Measurements from ENCODE around the gene KIF2A. TPM values are rescaled to one million over a fixed set of nuclear protein-coding genes. Genes with fewer than 3 reads are reported as not detected.

The KIF2A gene
- total RNA-seq, 2 experiments from 2014 or later = 237 to 249 TPM

DNA sequence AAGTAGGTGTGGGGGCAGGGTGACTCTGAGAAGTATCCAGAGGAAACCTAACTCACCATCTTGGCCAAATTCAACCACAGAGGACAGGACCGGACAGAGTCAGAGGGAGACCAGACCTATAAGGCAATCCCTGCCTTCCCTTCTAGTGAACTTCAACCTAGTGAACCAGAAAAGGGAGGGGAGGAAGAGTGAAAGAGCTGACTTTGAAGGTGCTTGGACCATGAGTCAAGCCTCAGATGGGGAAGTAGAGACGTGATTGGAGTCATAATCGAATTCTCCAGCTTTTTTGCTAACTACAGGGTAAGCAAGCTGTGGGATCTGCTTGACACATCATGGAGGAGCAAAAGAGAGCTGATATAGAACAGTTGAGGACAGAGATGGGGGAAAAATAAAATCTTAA is 18.8 kb upstream of the KIF2A start:
- ChIA-PET CTCF (interaction anchor here (0.6 to 1.9 kb wide), 2 partner anchors 10 to 14 kb away, joined by 3 to 6 read pairs; no protein-coding TSS in a partner anchor), POLR2A (interaction anchor here (1.1 kb wide), 1 partner anchor 19 kb away, joined by 5 read pairs; the partner anchor contains the start of gene KIF2A)

DNA sequence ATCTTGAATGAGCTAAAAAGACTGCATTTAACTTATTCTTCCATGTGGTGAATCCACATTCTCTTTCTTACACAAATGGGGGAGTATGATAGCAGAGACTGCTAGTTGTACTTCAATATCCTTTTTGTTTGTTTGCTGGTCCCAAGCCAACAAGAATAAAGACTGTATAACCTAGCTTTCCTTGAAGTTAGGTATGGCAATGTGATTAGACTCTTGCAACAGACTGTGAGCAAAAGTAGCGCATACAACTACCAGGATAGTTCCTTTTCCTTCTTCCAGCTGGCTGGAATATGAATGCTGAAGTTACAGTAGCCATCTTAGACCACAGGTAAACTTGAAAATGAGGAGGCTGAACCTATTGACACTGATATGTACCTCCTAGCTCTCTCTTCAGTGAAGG is 17.9 kb upstream of the KIF2A start:
- ChIA-PET CTCF (interaction anchor here (0.6 to 1.9 kb wide), 4 partner anchors 9 to 63 kb away, joined by 3 to 6 read pairs (median 3); partner anchors contain the start of gene KIF2A), POLR2A (no interaction called here)

DNA sequence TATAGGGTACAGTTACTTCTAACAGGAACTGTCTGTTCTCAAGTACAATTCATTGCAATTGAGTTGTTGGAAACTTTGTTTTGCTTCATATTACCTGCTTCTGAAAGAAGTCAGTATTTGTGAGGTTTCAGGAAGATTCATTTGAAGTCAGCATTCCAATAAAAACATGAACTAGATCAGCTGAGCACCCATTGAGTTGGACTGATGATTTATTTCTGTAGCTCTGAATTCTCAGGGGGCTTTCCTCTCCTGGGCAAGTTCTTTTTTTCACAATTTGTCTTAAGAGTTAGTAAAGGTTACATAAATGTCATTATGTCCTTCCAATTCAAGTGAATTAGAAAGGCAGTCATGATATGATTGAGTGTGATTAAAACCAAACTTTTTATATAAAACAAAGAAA is 16.2 kb upstream of the KIF2A start:
- ChIA-PET POLR2A (interaction anchor here (1.5 kb wide), 1 partner anchor 16 kb away, joined by 9 read pairs; the partner anchor contains the start of gene KIF2A), CTCF (interaction anchor here (0.8 to 1.1 kb wide), 2 partner anchors 16 to 22 kb away, joined by 3 read pairs; partner anchors contain the start of gene KIF2A)

DNA sequence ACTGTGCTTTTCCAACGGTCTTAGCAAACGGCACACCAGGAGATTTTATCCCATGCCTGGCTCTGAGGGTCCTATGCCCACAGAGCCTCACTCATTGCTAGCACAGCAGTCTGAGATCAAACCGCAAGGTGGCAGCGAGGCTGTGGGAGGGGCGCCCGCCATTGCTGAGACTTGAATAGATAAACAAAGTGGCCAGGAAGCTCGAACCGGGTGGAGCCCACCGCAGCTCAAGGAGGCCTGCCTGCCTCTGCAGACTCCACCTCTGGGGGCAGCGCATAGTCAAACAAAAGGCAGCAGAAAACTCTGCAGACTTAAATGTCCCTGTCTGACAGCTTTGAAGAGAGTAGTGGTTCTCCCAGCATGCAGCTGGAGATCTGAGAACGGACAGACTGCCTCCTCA is 14.2 kb upstream of the KIF2A start:
- CTCF ChIA-PET = interaction anchor here (1.4 kb wide), 1 partner anchor 43 kb away, joined by 3 read pairs; no protein-coding TSS in a partner anchor
- POLR2A ChIA-PET = interaction anchor here (0.5 to 1.4 kb wide), 2 partner anchors 14 to 68 kb away, joined by 3 to 4 read pairs; partner anchors contain the start of gene KIF2A

DNA sequence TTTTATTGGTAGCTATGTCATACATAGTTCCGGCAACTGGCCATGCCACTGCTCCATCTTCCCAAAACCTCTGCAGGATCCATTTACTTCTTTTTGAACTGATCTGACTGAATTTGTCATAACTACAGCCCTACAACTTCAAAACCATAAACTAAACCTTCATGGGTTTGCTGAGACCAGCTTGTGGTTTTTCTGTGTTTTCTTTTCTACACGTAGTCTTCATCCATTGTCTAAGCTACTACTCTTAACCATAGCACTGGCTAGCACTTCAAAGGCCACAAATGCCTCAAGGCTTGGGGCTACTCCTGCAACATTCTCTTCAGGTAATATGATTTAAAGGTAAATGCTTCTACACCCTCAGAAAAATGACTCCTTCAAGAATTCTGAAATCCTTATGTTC is 9.0 kb upstream of the KIF2A start:
- CTCF ChIA-PET = interaction anchor here (1.3 to 1.9 kb wide), 3 partner anchors 9 to 12 kb away, joined by 3 to 6 read pairs (median 5); partner anchors contain the start of gene KIF2A
- POLR2A ChIA-PET = interaction anchor here (1.6 kb wide), 1 partner anchor 12 kb away, joined by 3 read pairs; no protein-coding TSS in a partner anchor

DNA sequence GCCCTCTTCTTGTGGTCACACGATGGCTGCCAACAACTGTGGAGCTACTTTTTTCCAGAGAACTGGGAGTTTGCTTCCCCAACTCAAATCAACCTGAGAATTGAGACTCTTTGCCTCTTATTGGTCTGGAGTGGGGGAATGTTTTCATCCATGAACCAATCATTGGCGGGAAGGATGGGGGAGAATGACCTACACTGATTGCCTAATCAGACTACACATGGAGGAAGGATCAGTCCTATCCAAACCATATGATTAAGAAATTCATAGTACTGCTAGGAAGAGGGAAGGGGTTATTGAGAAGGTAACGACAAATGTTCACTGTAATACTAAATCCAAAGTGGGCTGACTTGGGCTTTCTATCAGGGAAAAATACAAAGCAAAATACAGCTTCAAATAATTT is 7.9 kb upstream of the KIF2A start:
- CTCF ChIA-PET = interaction anchor here (1.9 kb wide), 1 partner anchor 8 kb away, joined by 5 read pairs; the partner anchor contains the start of gene KIF2A
- POLR2A ChIA-PET = interaction anchor here (1.6 kb wide), 1 partner anchor 11 kb away, joined by 3 read pairs; no protein-coding TSS in a partner anchor

DNA sequence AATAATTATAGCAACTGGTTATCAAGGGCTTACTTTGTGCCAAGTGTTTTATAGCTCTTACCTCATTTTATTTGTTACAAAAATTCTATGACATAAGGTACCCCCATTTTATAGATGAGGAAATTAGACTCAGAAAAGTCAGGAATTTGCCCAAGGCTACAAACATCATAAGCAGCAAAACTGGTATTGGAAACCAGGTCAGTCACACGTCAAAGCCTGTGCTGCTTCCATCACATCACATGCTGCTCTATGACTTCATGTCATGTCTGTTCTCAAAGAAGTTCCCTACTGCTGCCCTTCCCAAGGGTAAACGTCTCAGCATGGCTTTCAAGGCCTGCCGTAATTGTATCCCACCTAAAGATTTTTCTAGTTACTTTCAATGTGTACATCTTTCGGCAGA is 6.9 kb upstream of the KIF2A start:
- ChIA-PET CTCF (no interaction called here), POLR2A (interaction anchor here (1.4 kb wide), 1 partner anchor 13 kb away, joined by 4 read pairs; no protein-coding TSS in a partner anchor)

DNA sequence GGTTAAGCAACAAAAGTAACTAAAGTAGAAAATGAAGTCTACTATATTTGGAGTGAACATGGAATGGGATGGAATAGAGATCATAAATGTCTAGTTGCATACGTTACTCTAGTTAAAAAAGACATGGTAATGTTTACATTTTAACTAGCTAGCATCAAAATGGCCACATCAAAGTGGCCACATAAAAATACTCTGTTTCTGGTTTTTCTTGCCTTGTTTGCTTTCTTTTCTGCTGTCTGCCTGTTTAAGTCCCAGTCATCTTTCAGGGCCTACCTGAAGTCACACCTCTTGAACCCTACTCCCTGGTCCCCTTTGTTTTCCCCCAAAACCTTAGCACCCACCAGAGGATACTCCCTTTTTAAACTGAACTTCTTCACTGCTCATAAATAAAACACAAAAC is 6.4 kb upstream of the KIF2A start:
- ChIA-PET CTCF (no interaction called here), POLR2A (interaction anchor here (1.4 kb wide), 1 partner anchor 14 kb away, joined by 4 read pairs; no protein-coding TSS in a partner anchor)

DNA sequence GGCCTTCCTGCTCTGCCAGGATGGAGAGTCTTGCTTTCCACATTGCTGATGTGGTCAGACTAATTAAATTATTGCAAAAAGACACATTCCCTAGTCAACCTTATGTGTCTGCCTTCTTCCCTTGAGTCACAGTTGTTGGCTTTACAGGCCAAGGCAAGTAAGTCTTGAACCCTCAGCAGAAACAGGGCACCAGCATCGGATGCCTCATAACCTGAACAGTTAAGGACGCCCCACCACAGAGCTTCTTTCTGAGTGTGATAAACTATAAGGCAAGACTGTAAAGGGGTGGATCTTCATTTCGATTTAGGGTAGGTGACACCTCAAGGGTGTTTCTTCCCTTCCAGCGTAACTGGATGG is 670 bp upstream of the KIF2A start:
- CTCF ChIA-PET = interaction anchor here (0.9 to 1.6 kb wide), 7 partner anchors 8 to 45 kb away, joined by 3 to 12 read pairs (median 3); no protein-coding TSS in a partner anchor
- POLR2A ChIA-PET = interaction anchor here (0.6 to 2.6 kb wide), 10 partner anchors 9 to 271 kb away, joined by 3 to 21 read pairs (median 4); partner anchors contain the start of gene DIMT1

DNA sequence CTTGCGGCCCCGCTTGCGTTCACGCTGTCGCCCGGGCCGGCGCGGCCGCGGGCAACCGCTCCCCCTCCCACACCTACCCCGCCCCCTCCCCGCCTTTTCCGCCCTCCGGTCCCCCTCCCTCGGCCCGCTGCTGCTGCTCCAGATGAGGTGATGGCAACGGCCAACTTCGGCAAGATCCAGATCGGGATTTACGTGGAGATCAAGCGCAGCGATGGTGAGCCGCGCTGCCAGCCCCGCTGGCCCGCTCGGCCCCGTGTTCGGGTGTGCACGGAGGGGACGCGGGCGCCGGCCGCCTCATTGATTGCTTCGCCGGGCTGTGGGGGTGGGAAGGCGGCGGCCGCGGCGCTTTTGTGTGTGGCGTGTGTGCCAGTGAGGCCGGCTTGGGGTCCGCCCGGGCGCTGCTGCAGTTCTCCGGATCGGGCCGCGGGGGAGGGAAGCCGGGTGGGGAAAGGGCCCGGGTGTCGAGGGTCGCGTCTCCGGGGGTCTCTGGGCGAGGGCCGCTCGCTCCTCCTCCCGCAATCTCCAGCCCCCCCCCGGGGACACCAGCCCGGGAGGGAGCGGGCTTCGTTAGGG is 403 bp downstream of the KIF2A start:
- POLR2A ChIA-PET = interaction anchor here (0.8 to 2.6 kb wide), 9 partner anchors 8 to 270 kb away, joined by 3 to 21 read pairs (median 4); partner anchors contain the start of gene DIMT1
- CTCF ChIA-PET = interaction anchor here (0.6 to 1.6 kb wide), 9 partner anchors 9 to 70 kb away, joined by 3 to 12 read pairs (median 3); no protein-coding TSS in a partner anchor

DNA sequence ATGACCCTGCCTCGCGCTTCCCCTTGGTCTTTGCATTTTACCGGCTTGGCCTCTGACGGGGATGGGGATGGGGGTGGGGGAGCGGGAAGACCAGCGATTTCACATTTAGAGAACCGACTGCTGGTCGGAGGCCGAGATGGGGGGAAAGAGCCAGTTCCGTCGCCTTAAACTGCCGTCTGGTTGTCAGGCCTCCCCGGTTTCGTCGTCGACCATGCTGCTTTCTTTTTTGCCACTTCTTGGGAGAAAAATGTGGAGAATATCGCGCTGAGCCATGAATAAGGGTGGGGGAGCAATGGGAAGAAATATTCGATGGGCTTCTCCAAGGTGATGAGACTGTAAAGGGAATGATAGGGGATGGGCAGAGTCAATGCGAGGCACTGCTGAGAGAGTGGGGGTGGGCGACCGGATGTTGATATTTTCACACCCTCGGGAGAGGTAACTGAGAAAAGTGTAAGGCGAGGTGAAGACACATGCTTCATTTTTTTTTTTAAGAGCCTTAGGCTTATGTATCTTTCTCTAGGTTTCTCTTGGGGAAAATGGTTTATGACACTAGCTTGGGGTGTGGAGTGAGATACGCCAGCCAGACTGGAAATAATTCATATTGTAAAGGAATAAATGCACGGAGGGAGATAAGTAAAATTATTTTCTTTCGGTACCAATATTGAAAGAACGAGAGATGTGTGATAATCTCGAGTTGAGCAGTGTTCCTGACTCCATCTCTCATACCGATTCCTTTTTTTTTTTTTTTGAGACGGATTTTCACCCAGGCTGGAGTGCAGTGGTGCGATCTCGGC is 1.1 kb downstream of the KIF2A start:
- ChIA-PET POLR2A (interaction anchor here (0.6 to 1.6 kb wide), 4 partner anchors 21 to 136 kb away, joined by 3 to 6 read pairs (median 4); no protein-coding TSS in a partner anchor), CTCF (interaction anchor here (0.7 to 0.8 kb wide), 2 partner anchors 39 to 96 kb away, joined by 3 read pairs; no protein-coding TSS in a partner anchor)

DNA sequence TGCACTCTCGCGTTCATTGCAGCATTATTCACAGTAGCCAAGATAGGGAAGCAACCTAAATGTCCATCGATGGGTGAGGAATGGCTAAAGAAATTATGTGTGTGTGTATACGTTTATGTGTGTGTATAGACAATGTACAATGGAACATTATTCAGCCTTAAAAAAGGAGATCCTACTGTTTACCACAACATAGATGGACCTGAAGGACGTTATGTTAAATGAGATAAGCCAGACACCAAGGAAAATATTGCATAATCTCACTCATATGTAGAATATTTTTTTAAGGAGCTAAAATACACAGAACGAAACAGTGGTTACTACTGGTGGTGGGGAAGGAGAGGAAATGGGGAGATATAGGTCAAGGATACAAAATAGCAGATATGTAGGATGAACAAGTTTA is 2.4 kb downstream of the KIF2A start:
- ChIA-PET POLR2A (interaction anchor here (1.1 to 1.9 kb wide), 3 partner anchors 11 to 23 kb away, joined by 3 to 6 read pairs (median 5); no protein-coding TSS in a partner anchor), CTCF (interaction anchor here (0.5 to 1.3 kb wide), 3 partner anchors 9 to 85 kb away, joined by 3 to 5 read pairs (median 4); no protein-coding TSS in a partner anchor)

DNA sequence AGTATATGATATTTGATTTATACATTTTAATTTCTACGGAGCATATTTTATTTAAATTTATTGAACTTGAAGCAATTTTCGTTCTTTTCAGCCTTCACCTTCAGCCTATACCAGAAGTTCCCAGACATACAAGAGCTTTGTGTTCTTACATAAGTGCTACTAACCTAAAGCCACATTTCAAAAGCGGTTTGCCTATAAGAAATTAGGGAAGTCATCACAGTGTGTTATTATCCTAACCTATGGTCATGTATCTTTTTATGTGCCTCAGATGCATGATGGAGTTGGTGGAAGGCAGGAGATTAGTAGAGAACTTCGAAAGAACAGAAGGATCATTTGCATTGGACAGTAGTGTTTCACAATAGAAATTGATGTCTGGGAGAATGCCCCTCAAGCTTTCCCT is 3.1 kb downstream of the KIF2A start:
- ChIA-PET CTCF (interaction anchor here (0.6 to 2.5 kb wide), 5 partner anchors 9 to 144 kb away, joined by 3 to 7 read pairs (median 4); no protein-coding TSS in a partner anchor), POLR2A (interaction anchor here (1.1 to 1.9 kb wide), 2 partner anchors 12 to 24 kb away, joined by 3 to 5 read pairs; no protein-coding TSS in a partner anchor)

DNA sequence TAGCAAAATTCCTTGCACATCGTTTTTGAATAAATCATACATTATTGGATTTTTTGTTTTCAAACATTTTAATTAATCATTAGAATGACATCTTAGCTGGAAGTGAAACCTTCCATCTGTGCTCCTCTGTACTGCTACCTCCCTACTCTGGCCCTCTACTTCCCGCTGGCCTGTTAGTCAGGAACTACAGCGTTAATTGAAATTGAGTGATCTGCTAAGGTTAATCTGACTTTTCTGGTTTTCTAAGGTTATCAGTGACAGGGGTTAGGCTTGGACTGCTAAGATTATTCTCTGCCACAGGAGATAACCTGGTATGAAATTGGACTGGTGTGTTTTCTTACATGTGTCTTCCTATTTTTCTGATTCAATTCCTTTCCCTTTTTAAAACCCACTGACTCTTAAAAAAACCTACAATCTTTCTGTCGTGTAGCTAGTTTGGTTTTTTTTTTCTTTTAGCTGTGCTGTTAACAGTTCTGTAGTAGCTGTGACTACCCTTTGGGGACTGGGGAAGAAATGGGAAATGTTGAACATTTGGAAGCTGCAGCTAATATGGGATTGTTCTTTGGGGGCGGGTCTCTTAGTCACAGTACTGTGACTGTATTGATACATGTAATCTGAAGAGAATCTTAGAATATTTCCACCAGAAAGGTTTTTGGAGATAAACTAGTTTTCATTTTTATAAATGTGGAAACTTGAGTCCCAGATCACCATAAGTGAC is 4.6 kb downstream of the KIF2A start:
- ChIA-PET POLR2A (interaction anchor here (0.6 to 1.9 kb wide), 3 partner anchors 13 to 76 kb away, joined by 3 to 7 read pairs (median 5); no protein-coding TSS in a partner anchor), CTCF (interaction anchor here (0.6 to 2.5 kb wide), 2 partner anchors 34 to 86 kb away, joined by 3 to 7 read pairs; no protein-coding TSS in a partner anchor)

DNA sequence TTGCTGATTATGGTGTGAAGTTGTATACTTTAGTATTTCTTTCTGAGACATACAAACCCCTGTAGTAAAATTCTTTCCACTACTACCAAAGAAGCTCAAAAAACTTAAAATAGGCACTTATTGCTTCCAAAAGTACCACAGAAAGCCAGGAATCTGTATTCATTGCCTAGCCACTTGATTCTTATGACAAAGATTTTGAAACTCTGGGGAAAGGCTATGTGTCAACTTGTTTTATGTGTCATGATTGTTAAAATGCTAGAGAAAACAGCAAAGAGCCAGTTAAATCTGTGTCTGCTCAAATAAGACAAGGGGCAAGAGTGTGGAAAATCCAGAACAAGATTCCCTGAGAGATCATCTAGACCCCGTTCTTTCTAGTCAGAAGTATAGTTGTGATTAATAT is 6.0 kb downstream of the KIF2A start:
- POLR2A ChIA-PET = interaction anchor here (0.9 kb wide), 1 partner anchor 27 kb away, joined by 6 read pairs; no protein-coding TSS in a partner anchor
- CTCF ChIA-PET = interaction anchor here (0.5 to 0.8 kb wide), 2 partner anchors 22 to 32 kb away, joined by 3 read pairs; no protein-coding TSS in a partner anchor

DNA sequence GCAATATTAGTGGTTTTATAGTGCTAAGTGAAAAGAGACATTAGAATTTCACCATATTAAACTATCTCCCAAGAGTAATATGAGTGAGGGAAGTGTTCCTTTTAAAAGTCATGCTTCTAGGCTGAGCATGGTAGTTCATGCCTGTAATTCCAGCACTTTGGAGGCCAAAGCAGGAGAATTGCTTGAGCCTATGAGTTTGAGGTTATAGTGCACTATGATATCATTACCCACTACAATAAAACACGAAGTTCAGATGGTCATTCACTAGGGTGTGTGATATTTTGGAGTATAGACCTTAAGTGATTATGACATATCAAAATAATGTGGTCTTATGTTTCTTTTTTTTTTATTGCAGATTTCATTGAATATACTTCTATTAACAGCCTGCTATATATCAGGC is 6.7 kb downstream of the KIF2A start:
- ChIA-PET POLR2A (no interaction called here), CTCF (interaction anchor here (0.5 kb wide), 1 partner anchor 32 kb away, joined by 3 read pairs; no protein-coding TSS in a partner anchor)

DNA sequence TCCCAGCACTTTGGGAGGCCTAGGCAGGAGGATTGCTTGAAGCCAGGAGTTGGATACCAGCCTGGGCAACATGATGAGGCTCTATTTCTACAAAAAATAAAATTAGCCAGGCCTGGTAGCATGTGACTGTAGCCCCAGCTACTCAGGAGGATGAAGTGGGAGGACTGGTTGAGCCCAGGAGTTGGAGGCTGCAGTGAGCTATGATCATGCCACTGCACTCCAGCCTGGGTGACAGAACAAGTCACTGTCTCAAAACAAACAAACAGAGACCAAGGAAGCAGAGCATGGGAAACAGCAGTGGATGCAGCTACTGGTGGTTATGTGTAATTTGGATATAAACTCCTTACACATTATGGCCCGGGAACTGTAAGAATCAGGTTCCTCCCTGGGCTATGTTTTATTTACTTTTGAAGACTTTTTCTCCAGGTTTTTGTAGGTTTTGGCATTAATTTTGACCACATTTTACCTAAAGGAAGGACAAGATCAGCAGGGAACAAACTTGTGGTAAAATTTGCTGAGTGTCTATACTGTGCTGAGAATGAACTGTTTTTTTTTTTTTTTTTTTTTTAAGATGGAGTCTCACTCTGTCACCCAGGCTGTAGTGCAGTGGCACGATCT is 8.3 kb downstream of the KIF2A start:
- CTCF ChIA-PET = no interaction called here
- POLR2A ChIA-PET = interaction anchor here (1.2 kb wide), 1 partner anchor 9 kb away, joined by 4 read pairs; the partner anchor contains the start of gene KIF2A
